GM23248 (cell line): ENCODE data around the gene HTATIP2. TPM values are rescaled to one million over a fixed set of nuclear protein-coding genes. Genes with fewer than 3 reads are reported as not detected.

ENCODE experiments used
- DNase-seq: peaks from one replicate; pipeline ENCODE4 v3.0.0-alpha.2; 2015
- H2AFZ ChIP-seq: fragments of 200-600 bp; sonication (generic); 2 replicates; pipeline ENCODE4 v1.6.1; 2016; ENCODE audit warnings: antibody characterized with exemption
- H3F3A ChIP-seq: fragments of 200-600 bp; sonication (generic); 2 replicates; pipeline ENCODE4 v1.6.1; 2016; ENCODE audit warnings: mild to moderate bottlenecking, antibody characterized with exemption, mixed run types; ENCODE audit not compliant: insufficient read depth
- H3K27ac ChIP-seq: fragments of 200-600 bp; sonication (generic); 2 replicates; pipeline ENCODE4 v1.5.1; 2016; ENCODE audit warnings: mild to moderate bottlenecking
- H3K27me3 ChIP-seq: fragments of 200-600 bp; sonication (generic); replicated peaks from 2 replicates; pipeline ENCODE4 v1.6.1; 2016; ENCODE audit warnings: mild to moderate bottlenecking; ENCODE audit not compliant: insufficient read depth
- H3K36me3 ChIP-seq: fragments of 200-600 bp; sonication (generic); 2 replicates; pipeline ENCODE4 v1.6.1; 2016; ENCODE audit warnings: low read depth, mild to moderate bottlenecking
- H3K4me1 ChIP-seq: fragments of 200-600 bp; sonication (generic); 2 replicates; pipeline ENCODE4 v1.6.1; 2016; ENCODE audit warnings: mild to moderate bottlenecking; ENCODE audit not compliant: insufficient read depth
- H3K4me2 ChIP-seq: fragments of 200-600 bp; sonication (generic); one replicate; pipeline ENCODE4 v1.6.1; 2016; ENCODE audit warnings: mild to moderate bottlenecking; ENCODE audit not compliant: unreplicated experiment
- H3K4me3 ChIP-seq: fragments of 200-600 bp; sonication (generic); 2 replicates; pipeline ENCODE4 v1.5.1; 2016; ENCODE audit warnings: mild to moderate bottlenecking
- H3K79me2 ChIP-seq: fragments of 200-600 bp; sonication (generic); 2 replicates; pipeline ENCODE4 v1.6.1; 2016; ENCODE audit warnings: mild to moderate bottlenecking; ENCODE audit not compliant: insufficient read depth
- H3K9ac ChIP-seq: fragments of 200-600 bp; sonication (generic); 2 replicates; pipeline ENCODE4 v1.6.1; 2016; ENCODE audit warnings: mild to moderate bottlenecking
- H3K9me2 ChIP-seq: fragments of 200-600 bp; sonication (generic); 2 replicates; pipeline ENCODE4 v1.6.1; 2016; ENCODE audit warnings: mixed run types, mild to moderate bottlenecking, moderate library complexity; ENCODE audit not compliant: insufficient read depth
- H3K9me3 ChIP-seq: fragments of 200-600 bp; sonication (generic); one replicate; pipeline ENCODE4 v1.6.1; 2017; ENCODE audit warnings: low read depth
- H4K20me1 ChIP-seq: fragments of 200-600 bp; sonication (generic); 2 replicates; pipeline ENCODE4 v1.6.0; 2016; ENCODE audit not compliant: insufficient read depth
- EZH2 ChIP-seq: fragments of 200-600 bp; sonication (generic); IDR thresholded peaks from 2 replicates; pipeline ENCODE4 v1.6.1; 2018; ENCODE audit warnings: antibody characterized with exemption, mild to moderate bottlenecking; ENCODE audit not compliant: insufficient read depth, poor library complexity, severe bottlenecking
- EZH2phosphoT487 ChIP-seq: fragments of 200-600 bp; sonication (generic); IDR thresholded peaks from 2 replicates; pipeline ENCODE4 v1.6.1; 2018; ENCODE audit warnings: antibody characterized with exemption, moderate library complexity, mild to moderate bottlenecking, low read depth; ENCODE audit not compliant: insufficient read depth
- WGBS, 2 experiments: methylation state at CpG; one replicate each; pipeline ENCODE4 v1.1.6; 2015 to 2017; ENCODE audit warnings: low lambda C conversion rate in 2 of 2, low coverage in 1 of 2; ENCODE audit errors: missing lambda C conversion rate in 2 of 2; 5-methylcytosine and 5-hydroxymethylcytosine counted together
- in situ Hi-C: fragments of 300-500 bp; cut with MboI; formaldehyde crosslinking; loops from 2 replicates; pipeline ENCODE4 v1.15.0; 2020
- polyA plus RNA-seq: library from polyadenylated mRNA; unstranded; fragments of >200 nt; fragmentation: Nextera tagmentation; extraction: Ambion mirVana; gene quantifications from 2 replicates; pipeline ENCODE4 v1.2.1, GENCODE V29; 2016
- total RNA-seq: library from RNA; depleted of rRNA; stranded (reverse); fragments of >200 nt; shearing (Covaris generic); gene quantifications from 2 replicates; pipeline ENCODE4 v1.2.3, GENCODE V29; 2014

Gene HTATIP2
- total and polyA plus RNA-seq, 2 experiments from 2014 or later: 23.2 to 30.7 TPM

DNA sequence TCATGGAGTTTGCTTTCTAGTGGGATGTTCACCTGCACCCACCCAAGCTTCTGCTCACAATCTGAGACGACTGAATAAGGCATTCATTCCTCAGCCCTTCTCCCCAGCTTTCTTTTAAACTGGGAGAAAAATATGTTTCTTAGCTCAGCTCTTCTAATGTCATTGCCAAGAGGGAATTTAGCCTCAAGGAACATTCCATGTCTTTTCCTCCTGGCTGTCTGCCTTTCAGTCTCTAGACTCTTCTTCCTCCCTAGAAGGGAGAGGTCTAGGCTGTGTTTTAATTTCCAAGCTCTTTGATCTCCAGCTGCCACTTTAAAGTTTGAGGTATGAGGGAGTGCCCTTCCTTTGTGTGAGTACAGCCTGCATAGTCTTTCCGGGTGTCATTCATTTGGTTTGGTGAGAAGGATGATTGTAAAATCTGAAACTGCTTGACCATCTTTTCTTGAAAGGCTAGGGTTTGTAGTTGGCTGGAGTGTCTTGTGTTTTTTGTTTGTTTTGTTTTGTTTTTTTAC, 11.7 kb upstream of the HTATIP2 start:
- Histone ChIP-seq H3K79me2 (no peaks in the 10 kb centered on the region), H3K36me3 (no peaks in the 10 kb centered on the region), H3K9me3 (no peaks in the 10 kb centered on the region), H3K9me2 (no peaks in the 10 kb centered on the region), H3K4me2 (no peak overlapping the region), H3K4me1 (no peaks in the 10 kb centered on the region), H2AFZ (no peak overlapping the region), H3K4me3 (no peak overlapping the region), H4K20me1 (no peaks in the 10 kb centered on the region), H3F3A (no peaks in the 10 kb centered on the region), H3K27ac (no peak overlapping the region), H3K9ac (no peak overlapping the region), H3K27me3 (peaks cover 29% of the 10 kb centered on the region)
- 21 to 34% methylated on average over 2 of the region's 2 CpGs for WGBS, 2 experiments
- no peak for DNase-seq
- in situ Hi-C loops: loop anchor here (10.0 kb wide), 1 partner anchor 227 kb away; no protein-coding TSS in a partner anchor
- TF ChIP-seq EZH2phosphoT487: no peak
- TF ChIP-seq EZH2: no peak

DNA sequence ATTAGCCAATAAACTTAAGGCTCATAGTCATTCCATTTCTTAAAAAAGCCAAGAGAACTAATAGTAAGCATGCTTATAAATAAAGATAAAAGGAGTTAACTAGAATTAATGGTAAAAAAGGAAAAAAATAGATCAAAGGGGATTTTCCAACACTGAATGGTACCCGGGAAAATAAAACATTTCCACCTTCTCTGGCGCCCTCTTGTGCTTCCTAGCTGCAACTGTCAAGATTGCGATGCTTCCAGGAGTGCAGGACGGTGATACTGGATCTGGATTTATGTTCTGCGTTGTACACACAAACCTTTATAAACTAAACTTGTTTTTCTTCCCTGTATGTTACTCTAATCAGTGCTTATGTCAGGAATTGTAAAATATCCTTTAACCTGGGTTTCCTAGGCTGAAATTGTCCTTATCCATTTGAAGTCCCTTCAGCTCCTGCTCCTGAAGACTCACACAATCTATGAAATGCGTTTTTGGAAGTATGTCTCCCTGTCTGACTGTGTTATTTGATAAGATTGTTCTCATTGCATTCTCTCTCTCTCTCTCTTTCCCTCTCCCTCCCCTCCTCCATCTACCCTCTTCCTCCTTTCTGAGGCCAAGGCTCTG, 9.6 kb upstream of the HTATIP2 start:
- in situ Hi-C loops: loop anchor here (10.0 kb wide), 1 partner anchor 229 kb away; no protein-coding TSS in a partner anchor
- H3K36me3 ChIP-seq: no peaks in the 10 kb centered on the region
- no peak overlapping the region for H3K9ac ChIP-seq
- H3K79me2 ChIP-seq: no peaks in the 10 kb centered on the region
- H3K27ac ChIP-seq: no peak overlapping the region
- H3K4me1 ChIP-seq: no peaks in the 10 kb centered on the region
- H3K4me3 ChIP-seq: no peak overlapping the region
- WGBS, 2 experiments: 19 to 24% methylated on average over 6 of the region's 6 CpGs
- H3K4me2 ChIP-seq: no peak overlapping the region
- H3K9me2 ChIP-seq: no peaks in the 10 kb centered on the region
- TF ChIP-seq EZH2phosphoT487 (no peak), EZH2 (no peak)
- H4K20me1 ChIP-seq: no peaks in the 10 kb centered on the region
- H2AFZ ChIP-seq: no peak overlapping the region
- peak; percentile 71 for DNase-seq
- peaks cover 13% of the 10 kb centered on the region for H3K27me3 ChIP-seq
- H3F3A ChIP-seq: no peaks in the 10 kb centered on the region
- no peaks in the 10 kb centered on the region for H3K9me3 ChIP-seq

DNA sequence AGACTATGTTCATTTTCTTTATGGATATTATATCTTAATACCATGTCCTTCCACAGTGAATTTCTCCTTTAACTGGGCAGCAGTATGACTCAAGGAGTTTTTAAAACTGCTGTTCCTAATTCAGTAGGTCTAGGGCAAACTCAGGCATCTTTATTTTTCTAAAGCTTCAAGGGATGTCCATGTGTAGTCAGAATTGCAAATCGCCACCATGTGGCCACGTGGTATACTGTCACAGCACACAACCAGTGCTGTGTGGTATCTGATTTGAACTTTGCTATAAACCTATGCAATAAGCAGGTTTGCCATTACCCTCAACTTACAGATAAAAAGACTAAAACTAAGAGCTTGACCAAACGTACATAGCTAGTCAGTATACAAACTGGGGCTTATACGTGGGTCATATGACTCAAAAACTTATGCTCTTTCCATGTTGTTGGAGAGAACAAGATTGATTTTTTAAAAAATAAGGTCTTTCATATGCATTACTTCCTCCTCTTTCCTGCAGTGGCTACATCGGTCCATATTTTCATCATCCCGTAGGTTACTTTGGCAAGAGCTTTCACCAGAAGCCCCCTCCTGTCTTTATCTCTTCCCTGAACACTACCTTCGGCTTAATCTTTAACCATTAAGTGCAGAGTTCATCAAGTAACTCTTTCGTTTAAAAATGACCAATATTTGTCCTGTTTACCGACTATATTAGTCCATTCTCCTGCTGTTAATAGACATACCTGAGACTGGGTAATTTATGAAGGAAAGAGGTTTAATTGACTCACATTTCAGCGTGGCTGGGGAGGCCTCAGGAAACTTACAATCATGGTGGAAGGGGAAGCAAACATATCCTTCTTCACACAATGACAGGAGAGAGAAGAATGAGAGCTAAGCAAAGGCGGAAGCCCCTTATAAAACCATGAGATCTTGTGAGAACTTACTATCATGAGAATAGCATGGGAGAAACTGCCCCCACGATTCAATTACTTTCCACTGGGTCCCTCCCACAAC, 8.0 kb upstream of the HTATIP2 start:
- DNase-seq: peak; percentile 72
- Histone ChIP-seq H3K36me3 (no peaks in the 10 kb centered on the region), H3K4me2 (no peak overlapping the region), H3K9me2 (no peaks in the 10 kb centered on the region), H3K9ac (no peak overlapping the region), H3K4me3 (no peak overlapping the region), H3K4me1 (no peaks in the 10 kb centered on the region), H3K79me2 (no peaks in the 10 kb centered on the region), H3K27me3 (peaks cover 5% of the 10 kb centered on the region; the same call in 1 of the 2 replicates), H3F3A (no peaks in the 10 kb centered on the region), H3K27ac (no peak overlapping the region), H4K20me1 (no peaks in the 10 kb centered on the region), H3K9me3 (no peaks in the 10 kb centered on the region), H2AFZ (no peak overlapping the region)
- 29% methylated on average over 11 of the region's 12 CpGs for WGBS, 2 experiments
- no peak for TF ChIP-seq EZH2
- no peak for TF ChIP-seq EZH2phosphoT487
- in situ Hi-C loops: loop anchor here (10.0 kb wide), 1 partner anchor 231 kb away; no protein-coding TSS in a partner anchor

DNA sequence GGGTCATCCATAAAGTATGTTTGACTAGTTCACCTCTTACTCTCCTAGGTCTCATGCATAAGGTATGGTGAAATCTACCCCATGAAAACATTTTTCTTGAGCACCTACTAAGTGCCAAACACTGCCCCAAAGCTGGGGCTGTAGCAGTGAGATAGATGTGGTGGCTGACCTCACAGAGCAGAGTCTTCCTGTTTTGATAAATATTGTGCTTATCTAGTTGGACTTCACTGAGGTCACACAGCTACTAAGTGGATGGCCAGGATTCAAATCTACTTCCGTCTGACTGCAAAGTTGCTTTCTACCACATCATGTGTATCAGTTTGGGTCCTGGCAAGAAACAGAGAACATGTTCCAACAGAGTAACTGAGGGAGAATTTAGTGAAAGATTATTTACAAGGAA, 6.4 kb upstream of the HTATIP2 start:
- H3K27ac ChIP-seq: no peak overlapping the region
- 9 to 17% methylated on average over 1 of the region's 1 CpG for WGBS, 2 experiments
- in situ Hi-C loops: loop anchor here (10.0 kb wide), 1 partner anchor 232 kb away; no protein-coding TSS in a partner anchor
- H3F3A ChIP-seq: no peaks in the 10 kb centered on the region
- no peak overlapping the region for H2AFZ ChIP-seq
- no peak overlapping the region for H3K4me3 ChIP-seq
- no peak for DNase-seq
- TF ChIP-seq EZH2: no peak
- no peak for TF ChIP-seq EZH2phosphoT487
- H3K36me3 ChIP-seq: no peaks in the 10 kb centered on the region
- no peak overlapping the region for H3K9ac ChIP-seq
- no peaks in the 10 kb centered on the region for H3K4me1 ChIP-seq
- H3K27me3 ChIP-seq: no peaks in the 10 kb centered on the region
- no peaks in the 10 kb centered on the region for H3K79me2 ChIP-seq
- no peaks in the 10 kb centered on the region for H3K9me3 ChIP-seq
- H3K9me2 ChIP-seq: no peaks in the 10 kb centered on the region
- H3K4me2 ChIP-seq: no peak overlapping the region
- H4K20me1 ChIP-seq: no peaks in the 10 kb centered on the region
